Right cardiac atrium (tissue), 5 donors: ENCODE results near the gene CSNK1A1. TPM values are rescaled to one million over a fixed set of nuclear protein-coding genes. Genes with fewer than 3 reads are reported as not detected.
A peak's percentile ranks its signal among the peaks of the same experiment; 100 is the strongest.
"Not testable (repeated sequence)": the region's sequence is repeated elsewhere in the genome, so short reads cannot be mapped to it uniquely, and the experiment has no call there.

Experiments
- ATAC-seq, 2 donors: fragments of 200-7000 bp; cut with Tn5 transposase; one replicate each; pipeline versions ENCODE4 v1.8.0 to v1.9.1; 2020; ENCODE audit warnings: moderate library complexity in 2 of 2, mild to moderate bottlenecking in 1 of 2
- DNase-seq, 3 donors: peaks; one replicate each; pipeline ENCODE4 v3.0.0-alpha.2; 2020
- H3K27ac ChIP-seq: one replicate; pipeline ENCODE4 v1.5.1; 2013; ENCODE audit warnings: mild to moderate bottlenecking, low read length, control low read depth, moderate library complexity
- H3K27me3 ChIP-seq: one replicate; pipeline ENCODE4 v1.6.1; 2013; ENCODE audit not compliant: control insufficient read depth, insufficient read depth
- H3K4me1 ChIP-seq: one replicate; pipeline ENCODE4 v1.6.1; 2013; ENCODE audit warnings: low read length; ENCODE audit not compliant: control insufficient read depth, insufficient read depth
- H3K4me3 ChIP-seq: one replicate; pipeline ENCODE4 v1.5.1; 2013; ENCODE audit warnings: low read length, control low read depth
- H3K9me3 ChIP-seq: one replicate; pipeline ENCODE4 v1.6.1; 2013; ENCODE audit warnings: low read length; ENCODE audit not compliant: control insufficient read depth
- WGBS: extraction: QIAGEN DNeasy Blood & Tissue Kit; methylation state at CpG from one replicate; pipeline ENCODE4 v1.1.7; 2013; 5-methylcytosine and 5-hydroxymethylcytosine counted together
- intact Hi-C, 4 donors: fragments of 100-400 bp; cut with DNase I; formaldehyde crosslinking; loops; one replicate each; pipeline versions ENCODE4 v1.11.0 to v1.14.0; 2022 to 2023
- polyA plus RNA-seq: library from polyadenylated mRNA; stranded (reverse); fragments of 200-250 nt; gene quantifications from one replicate; pipeline ENCODE4 v1.2.3, GENCODE V29; 2013
- total RNA-seq, 4 donors: library from RNA; stranded (reverse); fragmentation: NEBNext Ultra II Directional; extraction: Animal tissue kit (Norgen Biotek cat#: 25700); gene quantifications; one replicate each; pipeline ENCODE4 v1.2.1, GENCODE V29; 2021
- donor health status: healthy with polysubstance abuse.
- donor health status: DM: no; HTN: yes; CAD: no.
- donor health status: DM: no; HTN: no; CAD: no.
- donor health status: DM: no; HTN: yes; CAD: no; lungs with severe emphysema.
- donor health status: DM: yes; HTN: yes; CAD: no.

Gene CSNK1A1
- total and polyA plus RNA-seq, 5 donors = 74.5 to 433 (median 235) TPM

GRCh38 chr5:149572576-149573231, 21.5 kb upstream of the CSNK1A1 start:
- Histone ChIP-seq H3K27me3 (no peaks in the 10 kb centered on the region), H3K4me1 (no peaks in the 10 kb centered on the region), H3K4me3 (no peak overlapping the region), H3K27ac (no peak overlapping the region), H3K9me3 (no peaks in the 10 kb centered on the region)
- intact Hi-C loops = no loop called here
- WGBS = 78% methylated on average over 4 of the region's 4 CpGs
- DNase-seq (no peak), ATAC-seq (peak; percentile 38 to 61)

- no peaks in the 10 kb centered on the region for H3K9me3 ChIP-seq
- no peak overlapping the region for H3K27ac ChIP-seq
- no peaks in the 10 kb centered on the region for H3K27me3 ChIP-seq
- H3K4me3 ChIP-seq = no peak overlapping the region
- ATAC-seq = peak in 1 of 2 donors; percentile 27
- no peaks in the 10 kb centered on the region for H3K4me1 ChIP-seq
- intact Hi-C loops = no loop called here
- no peak for DNase-seq
These were observed 20.9 kb upstream of the CSNK1A1 start for GRCh38 chr5:149572170-149572569.

- 90% methylated on average over 1 of the region's 1 CpG for WGBS
- Histone ChIP-seq H3K27me3 (no peaks in the 10 kb centered on the region), H3K4me3 (no peak overlapping the region), H3K27ac (no peak overlapping the region), H3K4me1 (peaks cover 5% of the 10 kb centered on the region), H3K9me3 (no peaks in the 10 kb centered on the region)
- DNase-seq = no peak
- no peak for ATAC-seq
- intact Hi-C loops = loop anchor here in 3 of 4 donors (5.0 to 10.0 kb wide), 4 partner anchors 185 to 302 kb away; partner anchors contain the start of gene IL17B (in 1 of the 3)
These were observed 16.0 kb upstream of the CSNK1A1 start for GRCh38 chr5:149567226-149567625.

GRCh38 chr5:149564542-149565140, 13.4 kb upstream of the CSNK1A1 start:
- intact Hi-C loops = loop anchor here in 3 of 4 donors (2.0 to 10.0 kb wide), 5 partner anchors 182 to 300 kb away; partner anchors contain the start of gene IL17B (in 1 of the 3)

GRCh38 chr5:149563466-149563865, 12.2 kb upstream of the CSNK1A1 start:
- ATAC-seq = no peak

More at GRCh38 chr5:149564542-149565140, 13.4 kb upstream of the CSNK1A1 start:
- H3K4me1 ChIP-seq, H3K4me3 ChIP-seq, H3K27me3 ChIP-seq, DNase-seq, H3K27ac ChIP-seq, H3K9me3 ChIP-seq: not testable (repeated sequence)
- peak; percentile 78 to 82 for ATAC-seq
- 46% methylated on average over 15 of the region's 15 CpGs for WGBS

GRCh38 chr5:149561848-149562247, 10.6 kb upstream of the CSNK1A1 start:
- 34% methylated on average over 2 of the region's 2 CpGs for WGBS
- Histone ChIP-seq H3K27ac (peak overlapping the region; percentile 96), H3K4me1 (peaks cover 8% of the 10 kb centered on the region), H3K9me3 (no peaks in the 10 kb centered on the region), H3K27me3 (no peaks in the 10 kb centered on the region), H3K4me3 (no peak overlapping the region)
- intact Hi-C loops = loop anchor here (2.0 to 10.0 kb wide), 4 partner anchors 119 to 297 kb away; partner anchors contain the start of gene IL17B (in 1 of the 4)
- DNase-seq (no peak), ATAC-seq (peak; percentile 92 to 95)

More at GRCh38 chr5:149563466-149563865, 12.2 kb upstream of the CSNK1A1 start:
- Histone ChIP-seq H3K9me3 (no peaks in the 10 kb centered on the region), H3K4me1 (peaks cover 8% of the 10 kb centered on the region), H3K27ac (peak overlapping the region; percentile 97), H3K27me3 (no peaks in the 10 kb centered on the region), H3K4me3 (no peak overlapping the region)
- intact Hi-C loops = loop anchor here (2.0 to 10.0 kb wide), 4 partner anchors 121 to 299 kb away; partner anchors contain the start of gene IL17B (in 1 of the 4)
- DNase-seq = no peak
- 30% methylated on average over 2 of the region's 2 CpGs for WGBS

GRCh38 chr5:149559706-149560105, 8.5 kb upstream of the CSNK1A1 start:
- ATAC-seq (no peak), DNase-seq (no peak)
- H3K27ac ChIP-seq = no peak overlapping the region
- H3K9me3 ChIP-seq = no peaks in the 10 kb centered on the region
- peaks cover 8% of the 10 kb centered on the region for H3K4me1 ChIP-seq
- intact Hi-C loops = loop anchor here in 2 of 4 donors (5.0 to 10.0 kb wide), 3 partner anchors 117 to 295 kb away; partner anchors contain the start of gene IL17B (in 1 of the 2)
- no peaks in the 10 kb centered on the region for H3K27me3 ChIP-seq
- no peak overlapping the region for H3K4me3 ChIP-seq
- 67% methylated on average over 2 of the region's 2 CpGs for WGBS

GRCh38 chr5:149552553-149553160, 1.4 kb upstream of the CSNK1A1 start:
- H3K4me3 ChIP-seq = no peak overlapping the region
- H3K9me3 ChIP-seq = no peaks in the 10 kb centered on the region
- H3K27ac ChIP-seq = no peak overlapping the region
- H3K27me3 ChIP-seq = no peaks in the 10 kb centered on the region
- H3K4me1 ChIP-seq = no peaks in the 10 kb centered on the region
- no peak for DNase-seq
- no peak for ATAC-seq
- intact Hi-C loops = loop anchor here in 3 of 4 donors (5.0 kb wide), 2 partner anchors 105 to 110 kb away; no protein-coding TSS in a partner anchor
- WGBS = 89% methylated on average over 18 of the region's 18 CpGs

GRCh38 chr5:149552038-149552494, 827 bp upstream of the CSNK1A1 start:
- WGBS = 27% methylated on average over 6 of the region's 6 CpGs
- peak overlapping the region; percentile 97 for H3K27ac ChIP-seq
- peak overlapping the region; percentile 66 for H3K4me3 ChIP-seq
- no peak for DNase-seq
- ATAC-seq = no peak
- no peaks in the 10 kb centered on the region for H3K27me3 ChIP-seq
- H3K9me3 ChIP-seq = no peaks in the 10 kb centered on the region
- intact Hi-C loops = loop anchor here in 3 of 4 donors (5.0 kb wide), 2 partner anchors 105 to 110 kb away; no protein-coding TSS in a partner anchor
- H3K4me1 ChIP-seq = no peaks in the 10 kb centered on the region

GRCh38 chr5:149550594-149551226, 529 bp downstream of the CSNK1A1 start:
- H3K9me3 ChIP-seq = no peaks in the 10 kb centered on the region
- DNase-seq (no peak), ATAC-seq (peak; percentile 21 to 31)
- H3K27me3 ChIP-seq = no peaks in the 10 kb centered on the region
- H3K27ac ChIP-seq = peak overlapping the region; percentile 93
- H3K4me1 ChIP-seq = peaks cover 5% of the 10 kb centered on the region
- peak overlapping the region; percentile 97 for H3K4me3 ChIP-seq
- WGBS = under 1% methylated on average over 40 of the region's 40 CpGs
- intact Hi-C loops = loop anchor here in 3 of 4 donors (5.0 kb wide), 2 partner anchors 103 to 108 kb away; no protein-coding TSS in a partner anchor
